Psoas muscle (tissue), 8 donors: ENCODE measurements around the gene NLRP9. TPM values are rescaled to one million over a fixed set of nuclear protein-coding genes. Genes with fewer than 3 reads are reported as not detected.

Source experiments
- ATAC-seq, 4 donors: fragments of 200-7000 bp; cut with Tn5 transposase; one replicate each; pipeline ENCODE4 v1.9.1; 2020; ENCODE audit warnings: moderate library complexity in 3 of 4, mild to moderate bottlenecking in 2 of 4
- DNase-seq, 2 donors: peaks; one replicate each; pipeline ENCODE4 v3.0.0-alpha.2; 2020
- H3K27ac ChIP-seq: fragments of 200-600 bp; one replicate; pipeline ENCODE4 v1.8.0; 2022
- H3K27me3 ChIP-seq, 3 donors: fragments of 200-600 bp in 1 of 3; one replicate each; pipeline versions ENCODE4 v1.6.1 to v1.8.0; 2013 to 2022; ENCODE audit warnings: low read length in 2 of 3, mild to moderate bottlenecking in 2 of 3, moderate library complexity in 1 of 3; ENCODE audit not compliant: insufficient read depth in 3 of 3
- H3K36me3 ChIP-seq, 2 donors: fragments of 200-600 bp in 1 of 2; one replicate each; pipeline versions ENCODE4 v1.6.1 to v1.8.0; 2013 to 2022; ENCODE audit warnings: low read depth in 1 of 2, mild to moderate bottlenecking in 1 of 2, moderate library complexity in 1 of 2; ENCODE audit not compliant: insufficient read depth in 1 of 2
- H3K4me1 ChIP-seq: fragments of 200-600 bp; one replicate; pipeline ENCODE4 v1.8.0; 2022
- H3K4me3 ChIP-seq: fragments of 200-600 bp; one replicate; pipeline ENCODE4 v1.8.0; 2022; ENCODE audit warnings: mild to moderate bottlenecking
- H3K9me3 ChIP-seq: fragments of 200-600 bp; one replicate; pipeline ENCODE4 v1.8.0; 2022
- CTCF ChIP-seq: fragments of 200-600 bp; IDR thresholded peaks from one replicate; pipeline ENCODE4 v1.8.0; 2022; ENCODE audit warnings: antibody characterized with exemption
- WGBS, 3 donors: extraction: QIAGEN DNeasy Blood & Tissue Kit; methylation state at CpG; one replicate each; pipeline versions ENCODE4 v1.1.6 to v1.1.7; 2013; 5-methylcytosine and 5-hydroxymethylcytosine counted together
- intact Hi-C, 2 donors: fragments of 100-400 bp; cut with DNase I; formaldehyde crosslinking; loops; one replicate each; pipeline versions ENCODE4 v1.11.0 to v1.14.2; 2022
- polyA plus RNA-seq, 3 donors: library from polyadenylated mRNA; stranded (reverse); fragments of 200-250 nt; gene quantifications; one replicate each; pipeline ENCODE4 v1.2.3, GENCODE V29; 2013
- total RNA-seq, 4 donors: library from RNA; stranded (reverse); fragmentation: NEBNext Ultra II Directional in 2 of 4; extraction: Animal tissue kit (Norgen Biotek cat#: 25700) in 2 of 4; gene quantifications; one replicate each; pipeline versions ENCODE4 v1.2.1 to v1.2.4, GENCODE V29; 2021 to 2023
- donor health status: healthy with polysubstance abuse.
- donor health status: DM: no; HTN: no; CAD: no; lungs with moderate emphysema.
- donor health status: Bipolar disorder and iron deficiency.
- donor health status: healthy.
- donor health status: DM: yes; HTN: yes; CAD: no.
- donor health status: DM: no; HTN: no; CAD: no.
- donor health status: DM: no; HTN: no; CAD: no.
- donor health status: DM: yes; HTN: yes; CAD: no.

The NLRP9 gene
- total and polyA plus RNA-seq, 7 donors, result not detected

DNA sequence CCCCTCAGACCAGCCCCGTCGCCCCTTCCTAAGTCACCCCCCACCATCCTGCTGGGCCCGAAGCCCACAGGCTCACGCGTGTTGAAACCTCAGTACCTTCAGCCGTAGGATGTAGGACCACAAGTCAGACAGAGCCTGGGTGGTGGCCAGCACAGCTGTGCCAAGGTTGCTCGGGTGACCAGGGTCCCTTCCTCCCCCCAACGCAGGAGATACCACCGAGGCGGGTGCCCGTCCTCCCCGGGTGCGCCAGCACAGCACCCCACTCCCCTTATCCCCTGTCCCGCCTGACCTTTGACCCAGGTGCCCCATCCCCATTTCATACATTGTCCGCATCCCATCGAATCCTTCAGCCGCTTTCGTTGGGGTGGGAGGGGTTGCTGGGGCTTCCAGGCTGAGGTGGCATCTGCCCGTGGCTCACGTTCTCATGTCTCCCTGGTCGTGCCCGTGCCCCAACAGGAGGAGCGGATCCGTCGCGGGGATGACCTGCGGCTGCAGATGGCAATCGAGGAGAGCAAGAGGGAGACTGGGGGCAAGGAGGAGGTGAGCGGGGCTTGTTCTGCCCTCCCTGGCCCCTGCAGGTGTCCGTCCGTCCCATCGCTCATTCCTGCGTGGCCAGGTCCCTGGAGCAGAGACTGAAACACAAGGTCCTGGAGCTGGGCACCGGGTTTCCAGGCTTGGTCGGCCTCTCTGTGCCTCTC, 48.6 kb downstream of the NLRP9 start:
- ATAC-seq (no peak), DNase-seq (peak in 1 of 2 donors; percentile 29)
- H3K27me3 ChIP-seq, result no peaks in the 10 kb centered on the region
- H3K4me1 ChIP-seq, result no peaks in the 10 kb centered on the region
- WGBS, 3 donors, result 81 to 86% (median 83%) methylated on average over 34 to 35 of the region's 35 CpGs
- no peak overlapping the region for H3K27ac ChIP-seq
- intact Hi-C loops, result no loop called here
- peaks cover 0 to 84% of the 10 kb centered on the region in 2 donors for H3K36me3 ChIP-seq
- H3K4me3 ChIP-seq, result no peak overlapping the region
- no peak for TF ChIP-seq CTCF
- H3K9me3 ChIP-seq, result no peaks in the 10 kb centered on the region

DNA sequence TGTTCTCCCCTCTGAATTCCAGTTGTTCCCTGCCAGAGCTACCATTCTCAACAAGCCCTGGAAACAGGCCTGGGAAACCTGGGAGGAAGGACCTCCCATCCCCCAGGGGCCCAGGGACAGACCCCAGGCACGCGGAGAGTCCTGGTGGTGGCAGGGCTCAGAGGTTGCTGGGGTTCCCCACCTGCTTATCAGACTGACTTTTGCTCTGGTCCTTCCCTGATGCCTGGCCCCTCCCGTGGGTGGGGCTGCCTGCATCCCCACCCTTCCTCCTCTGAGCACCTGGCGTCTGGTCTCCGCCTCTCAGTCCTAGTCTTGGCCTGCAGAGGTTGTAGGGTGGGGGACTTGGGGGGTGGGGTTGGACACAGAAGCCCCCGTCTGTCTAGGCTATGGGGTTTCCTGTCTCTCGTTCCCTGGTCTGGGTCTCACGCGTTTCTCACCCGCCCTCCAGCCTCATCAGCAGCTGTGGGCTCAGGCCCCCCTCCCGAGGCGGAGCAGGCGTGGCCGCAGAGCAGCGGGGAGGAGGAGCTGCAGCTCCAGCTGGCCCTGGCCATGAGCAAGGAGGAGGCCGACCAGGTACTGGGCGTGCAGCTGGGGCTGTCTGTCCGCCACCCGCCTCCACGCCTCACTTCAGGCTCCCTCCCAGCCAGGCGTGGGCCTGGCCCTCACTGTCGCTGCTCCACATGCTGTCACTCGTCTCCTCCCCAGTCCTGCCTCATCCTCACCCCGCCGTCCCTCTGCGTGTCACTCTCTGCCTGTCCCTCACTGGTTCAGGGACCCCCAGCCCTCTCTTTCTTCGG, 49.6 kb downstream of the NLRP9 start:
- H3K4me3 ChIP-seq, result no peak overlapping the region
- no peaks in the 10 kb centered on the region for H3K27me3 ChIP-seq
- no peaks in the 10 kb centered on the region for H3K9me3 ChIP-seq
- WGBS, 3 donors, result 58 to 67% (median 59%) methylated on average over 23 to 27 of the region's 27 CpGs
- DNase-seq (peak in 1 of 2 donors; percentile 44), ATAC-seq (peak in 3 of 4 donors; percentile 12 to 39 (median 22))
- intact Hi-C loops, result no loop called here
- H3K27ac ChIP-seq, result no peak overlapping the region
- H3K36me3 ChIP-seq, result peaks cover 0 to 82% of the 10 kb centered on the region in 2 donors
- no peak for TF ChIP-seq CTCF
- H3K4me1 ChIP-seq, result no peaks in the 10 kb centered on the region

- Histone ChIP-seq H3K27ac (no peak overlapping the region), H3K36me3 (peaks cover 0 to 82% of the 10 kb centered on the region in 2 donors), H3K27me3 (no peaks in the 10 kb centered on the region), H3K9me3 (no peaks in the 10 kb centered on the region), H3K4me3 (no peak overlapping the region), H3K4me1 (no peaks in the 10 kb centered on the region)
- 84 to 88% (median 87%) methylated on average over 21 to 22 of the region's 22 CpGs for WGBS, 3 donors
- ATAC-seq (no peak), DNase-seq (peak in 1 of 2 donors; percentile 42)
- intact Hi-C loops, result no loop called here
- TF ChIP-seq CTCF, result no peak
Measured at GRCh38 chr19:55687281-55688201, 50.7 kb downstream of the NLRP9 start.

- ATAC-seq (no peak), DNase-seq (peak in 1 of 2 donors; percentile 39)
Measured at GRCh38 chr19:55686311-55687050, 51.7 kb downstream of the NLRP9 start.

More at GRCh38 chr19:55686311-55687050, 51.7 kb downstream of the NLRP9 start:
- Histone ChIP-seq H3K9me3 (no peaks in the 10 kb centered on the region), H3K4me1 (no peaks in the 10 kb centered on the region), H3K27me3 (no peaks in the 10 kb centered on the region), H3K36me3 (peaks cover 0 to 83% of the 10 kb centered on the region in 2 donors), H3K4me3 (no peak overlapping the region), H3K27ac (no peak overlapping the region)
- intact Hi-C loops, result no loop called here
- no peak for TF ChIP-seq CTCF
- WGBS, 3 donors, result 85 to 88% (median 86%) methylated on average over 27 to 29 of the region's 29 CpGs
